Stomach (tissue), 9 donors: ENCODE measurements around the gene DOCK4. TPM values are rescaled to one million over a fixed set of nuclear protein-coding genes. Genes with fewer than 3 reads are reported as not detected.

Experiments used
- DNase-seq, 2 donors: peaks; one replicate each; pipeline versions ENCODE4 v3.0.0 to v3.0.0-alpha.2; 2013 to 2019
- H3K27ac ChIP-seq, 5 donors: fragments of 200-600 bp in 4 of 5; sonication (generic) in 4 of 5; one replicate each; pipeline ENCODE4 v1.5.1; 2013 to 2019; ENCODE audit warnings: mild to moderate bottlenecking in 1 of 5, moderate library complexity in 1 of 5
- H3K27me3 ChIP-seq, 3 donors: fragments of 200-600 bp; sonication (generic); one replicate each; pipeline ENCODE4 v1.5.1; 2017 to 2019; ENCODE audit warnings: mixed run types in 1 of 3
- H3K36me3 ChIP-seq, 4 donors: fragments of 200-600 bp; sonication (generic); 1 replicate in 3 of 4; 2 replicates in 1 of 4; pipeline ENCODE4 v1.5.1; 2016 to 2019
- H3K4me1 ChIP-seq, 4 donors: fragments of 200-600 bp; sonication (generic); one replicate each; pipeline ENCODE4 v1.5.1; 2016 to 2019
- H3K4me3 ChIP-seq, 4 donors: fragments of 200-600 bp; sonication (generic) in 3 of 4; one replicate each; pipeline ENCODE4 v1.5.1; 2016 to 2019; ENCODE audit warnings: mild to moderate bottlenecking in 1 of 4
- H3K9me3 ChIP-seq, 4 donors: fragments of 200-600 bp; sonication (generic); one replicate each; pipeline ENCODE4 v1.5.1; 2016 to 2019
- EP300 ChIP-seq: sonication (generic); formaldehyde crosslinking; IDR thresholded peaks from one replicate; pipeline ENCODE4 v1.6.1; 2017; ENCODE audit warnings: antibody characterized with exemption
- POLR2A ChIP-seq, 4 donors: fragments of 450-650 bp; IDR thresholded peaks; one replicate each; pipeline ENCODE4 v1.6.1; 2016; ENCODE audit warnings: antibody characterized with exemption in 4 of 4, control low read depth in 2 of 4, mild to moderate bottlenecking in 1 of 4, moderate library complexity in 1 of 4
- POLR2AphosphoS5 ChIP-seq, 3 donors: sonication (generic); formaldehyde crosslinking; IDR thresholded peaks; one replicate each; pipeline ENCODE4 v1.6.1; 2016; ENCODE audit warnings: antibody characterized with exemption in 3 of 3
- WGBS, 5 donors: extraction: QIAGEN DNeasy Blood & Tissue Kit in 3 of 5; methylation state at CpG; one replicate each; pipeline versions ENCODE4 v1.1.5 to v1.1.7; 2013 to 2018; 5-methylcytosine and 5-hydroxymethylcytosine counted together
- intact Hi-C: fragments of 100-400 bp; cut with DNase I; formaldehyde crosslinking; loops from one replicate; pipeline ENCODE4 v1.15.1; 2023; ENCODE audit warnings: low total_unique reads
- polyA plus RNA-seq, 3 donors: library from polyadenylated mRNA; stranded (reverse); fragments of 200-250 nt; gene quantifications; one replicate each; pipeline ENCODE4 v1.2.3, GENCODE V29; 2013
- total RNA-seq, 5 donors: library from RNA; depleted of rRNA; stranded (reverse); fragments of >200 nt; gene quantifications; one replicate each; pipeline versions ENCODE4 v1.1.0 to v1.2.3, GENCODE V29; 2014 to 2016
- TF ChIP-seq, protein P1 (sequence below), 7 experiments: fragments of 450-650 bp in 4 of 7; fragments of 200-600 bp in 3 of 7; sonication (generic) in 3 of 7; IDR thresholded peaks; one replicate each; pipeline ENCODE4 v1.5.1; 2016 to 2019; ENCODE audit warnings: antibody characterized with exemption in 7 of 7, control low read depth in 2 of 7, mild to moderate bottlenecking in 1 of 7
- donor health status: healthy with polysubstance abuse.
- donor health status: Bipolar disorder and iron deficiency.
- donor health status: healthy.

DOCK4 gene
- total and polyA plus RNA-seq, 8 donors: 1.1 to 54.9 (median 16.4) TPM

DNA sequence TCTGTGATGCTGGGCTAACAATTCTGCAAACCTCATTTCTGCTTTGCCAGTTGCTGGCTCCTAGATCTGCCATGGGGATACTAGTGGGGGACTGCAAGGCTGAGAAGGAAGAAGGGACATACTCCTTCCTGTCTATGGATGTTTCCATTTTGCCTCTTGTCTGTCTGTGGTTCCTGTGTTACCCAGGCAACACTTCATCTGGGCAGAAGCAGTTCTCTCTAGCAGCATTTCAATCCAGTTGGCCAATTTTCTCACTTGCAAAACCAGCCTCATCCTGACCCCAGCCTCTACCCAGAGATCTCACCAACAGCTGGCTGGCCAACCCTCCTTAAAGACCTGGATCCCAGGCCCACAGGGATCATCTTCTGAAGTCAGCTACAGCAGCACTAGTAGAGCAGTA is 131.7 kb downstream of the DOCK4 start:
- H3K4me3 ChIP-seq: no peak overlapping the region
- intact Hi-C loops: no loop called here
- no peak overlapping the region for H3K27ac ChIP-seq
- H3K27me3 ChIP-seq: no peaks in the 10 kb centered on the region
- H3K36me3 ChIP-seq: no peaks in the 10 kb centered on the region
- H3K4me1 ChIP-seq: peaks cover 0 to 7% (median 3%) of the 10 kb centered on the region in 4 donors
- TF ChIP-seq POLR2AphosphoS5 (IDR thresholded peaks at IDR 0.05) (no peak), EP300 (no peak), POLR2A (IDR thresholded peaks at IDR 0.05) (no peak)
- TF ChIP-seq, protein P1, sequence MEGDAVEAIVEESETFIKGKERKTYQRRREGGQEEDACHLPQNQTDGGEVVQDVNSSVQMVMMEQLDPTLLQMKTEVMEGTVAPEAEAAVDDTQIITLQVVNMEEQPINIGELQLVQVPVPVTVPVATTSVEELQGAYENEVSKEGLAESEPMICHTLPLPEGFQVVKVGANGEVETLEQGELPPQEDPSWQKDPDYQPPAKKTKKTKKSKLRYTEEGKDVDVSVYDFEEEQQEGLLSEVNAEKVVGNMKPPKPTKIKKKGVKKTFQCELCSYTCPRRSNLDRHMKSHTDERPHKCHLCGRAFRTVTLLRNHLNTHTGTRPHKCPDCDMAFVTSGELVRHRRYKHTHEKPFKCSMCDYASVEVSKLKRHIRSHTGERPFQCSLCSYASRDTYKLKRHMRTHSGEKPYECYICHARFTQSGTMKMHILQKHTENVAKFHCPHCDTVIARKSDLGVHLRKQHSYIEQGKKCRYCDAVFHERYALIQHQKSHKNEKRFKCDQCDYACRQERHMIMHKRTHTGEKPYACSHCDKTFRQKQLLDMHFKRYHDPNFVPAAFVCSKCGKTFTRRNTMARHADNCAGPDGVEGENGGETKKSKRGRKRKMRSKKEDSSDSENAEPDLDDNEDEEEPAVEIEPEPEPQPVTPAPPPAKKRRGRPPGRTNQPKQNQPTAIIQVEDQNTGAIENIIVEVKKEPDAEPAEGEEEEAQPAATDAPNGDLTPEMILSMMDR (IDR thresholded peaks at IDR 0.05): no peak
- no peak for DNase-seq
- H3K9me3 ChIP-seq: peaks cover 0 to 7% (median 0%) of the 10 kb centered on the region in 4 donors

DNA sequence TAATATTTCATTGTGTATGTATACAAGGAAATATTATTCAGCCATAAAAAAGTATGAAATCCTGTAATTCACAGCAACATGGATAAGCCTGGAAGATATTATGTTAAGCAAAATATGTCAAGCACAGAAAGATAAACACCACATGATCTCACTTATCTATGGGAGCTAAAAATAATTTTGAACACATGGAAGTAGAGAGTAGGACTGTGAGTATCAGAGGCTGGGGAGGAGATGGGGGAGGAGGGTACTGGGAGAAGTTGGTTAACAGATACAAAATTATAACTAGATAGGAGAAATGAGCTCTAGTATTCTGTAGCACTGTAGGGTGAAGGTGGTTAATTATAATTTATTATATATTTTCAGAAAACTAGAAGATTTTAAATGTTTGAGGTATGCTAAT is 132.7 kb downstream of the DOCK4 start:
- no peaks in the 10 kb centered on the region for H3K4me1 ChIP-seq
- DNase-seq: no peak
- peaks cover 0 to 7% (median 0%) of the 10 kb centered on the region in 4 donors for H3K9me3 ChIP-seq
- no peak overlapping the region for H3K27ac ChIP-seq
- H3K4me3 ChIP-seq: no peak overlapping the region
- intact Hi-C loops: no loop called here
- no peaks in the 10 kb centered on the region for H3K27me3 ChIP-seq
- TF ChIP-seq, protein P1 (IDR thresholded peaks at IDR 0.05): no peak
- TF ChIP-seq POLR2A (IDR thresholded peaks at IDR 0.05) (no peak), POLR2AphosphoS5 (IDR thresholded peaks at IDR 0.05) (no peak), EP300 (no peak)
- H3K36me3 ChIP-seq: no peaks in the 10 kb centered on the region

DNA sequence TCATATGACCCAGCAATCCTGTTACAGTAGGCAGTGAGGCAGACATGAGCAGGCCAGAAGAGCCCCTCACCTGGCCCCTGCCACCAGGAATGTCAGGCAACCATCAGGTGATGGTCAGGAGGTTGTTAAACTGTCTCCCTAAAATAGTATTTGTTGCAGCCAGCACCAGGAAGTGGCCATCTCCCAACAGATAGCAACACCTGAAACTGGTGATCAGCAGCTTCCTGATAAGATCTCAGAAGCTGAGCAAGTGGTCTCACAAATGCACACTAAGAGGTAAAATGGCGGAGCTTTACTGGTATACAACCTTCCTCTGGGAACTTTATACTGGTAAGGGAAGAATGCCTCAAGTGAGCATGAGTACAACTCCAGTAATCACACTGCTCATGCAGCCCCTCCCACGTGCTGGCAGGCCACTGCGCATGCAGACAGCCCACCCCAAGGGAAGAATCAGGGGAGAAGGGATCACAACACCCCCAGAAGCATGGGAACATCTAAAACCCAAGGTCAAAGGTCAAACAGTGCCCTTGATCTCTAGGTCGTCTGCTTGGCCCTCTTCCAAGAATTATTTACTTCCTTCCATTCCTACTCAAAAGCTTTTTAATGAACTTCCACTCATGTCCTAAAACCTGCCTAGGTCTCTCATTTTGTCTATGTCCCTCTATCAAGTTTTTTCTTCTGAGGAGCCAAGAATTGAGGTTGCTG is 133.5 kb downstream of the DOCK4 start:
- no peak for DNase-seq
- peaks cover 0 to 3% (median 0%) of the 10 kb centered on the region in 4 donors for H3K4me1 ChIP-seq
- TF ChIP-seq POLR2A (IDR thresholded peaks at IDR 0.05) (no peak), EP300 (no peak), POLR2AphosphoS5 (IDR thresholded peaks at IDR 0.05) (no peak)
- TF ChIP-seq, protein P1 (IDR thresholded peaks at IDR 0.05): no peak
- no peak overlapping the region for H3K27ac ChIP-seq
- intact Hi-C loops: no loop called here
- H3K4me3 ChIP-seq: no peak overlapping the region
- WGBS, 5 donors: 67 to 76% (median 71%) methylated on average over 4 of the region's 4 CpGs
- H3K9me3 ChIP-seq: peaks cover 0 to 7% (median 0%) of the 10 kb centered on the region in 4 donors
- no peaks in the 10 kb centered on the region for H3K36me3 ChIP-seq
- H3K27me3 ChIP-seq: no peaks in the 10 kb centered on the region

DNA sequence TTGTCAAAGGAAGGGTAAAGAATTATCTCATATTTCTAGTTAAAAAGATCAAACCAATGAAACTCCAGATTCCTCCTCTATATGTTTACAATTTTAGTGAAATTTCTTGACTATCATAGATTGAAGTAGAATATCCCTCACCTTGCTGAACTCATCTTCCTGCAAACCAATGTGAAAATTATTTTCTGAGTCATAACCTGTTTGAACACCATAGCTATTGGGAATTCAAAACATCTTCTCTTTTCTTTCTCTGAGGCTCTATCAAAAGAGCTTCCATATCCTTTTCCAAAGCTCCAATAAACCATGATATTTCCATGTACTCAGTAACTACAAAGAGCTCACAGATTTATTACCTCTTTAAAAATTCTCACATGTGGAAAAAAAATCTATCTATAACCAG is 134.3 kb downstream of the DOCK4 start:
- Histone ChIP-seq H3K27ac (no peak overlapping the region), H3K27me3 (no peaks in the 10 kb centered on the region), H3K4me3 (no peak overlapping the region), H3K36me3 (no peaks in the 10 kb centered on the region), H3K4me1 (peaks cover 0 to 8% (median 0%) of the 10 kb centered on the region in 4 donors), H3K9me3 (peaks cover 0 to 7% (median 0%) of the 10 kb centered on the region in 4 donors)
- intact Hi-C loops: no loop called here
- no peak for DNase-seq
- TF ChIP-seq POLR2AphosphoS5 (IDR thresholded peaks at IDR 0.05) (no peak), POLR2A (IDR thresholded peaks at IDR 0.05) (no peak), EP300 (no peak)
- TF ChIP-seq, protein P1 (IDR thresholded peaks at IDR 0.05): no peak
